Erythroblast (primary cell): ENCODE results near the gene COX19.

ENCODE experiments used
- GATA1 ChIP-seq: IDR thresholded peaks from 2 replicates; pipeline ENCODE4 v1.6.1; 2011; ENCODE audit warnings: low read depth, mild to moderate bottlenecking, control low read depth, low read length, moderate library complexity
- POLR2A ChIP-seq: IDR thresholded peaks from 2 replicates; pipeline ENCODE4 v1.6.1; 2011; ENCODE audit warnings: mild to moderate bottlenecking, low read length

DNA sequence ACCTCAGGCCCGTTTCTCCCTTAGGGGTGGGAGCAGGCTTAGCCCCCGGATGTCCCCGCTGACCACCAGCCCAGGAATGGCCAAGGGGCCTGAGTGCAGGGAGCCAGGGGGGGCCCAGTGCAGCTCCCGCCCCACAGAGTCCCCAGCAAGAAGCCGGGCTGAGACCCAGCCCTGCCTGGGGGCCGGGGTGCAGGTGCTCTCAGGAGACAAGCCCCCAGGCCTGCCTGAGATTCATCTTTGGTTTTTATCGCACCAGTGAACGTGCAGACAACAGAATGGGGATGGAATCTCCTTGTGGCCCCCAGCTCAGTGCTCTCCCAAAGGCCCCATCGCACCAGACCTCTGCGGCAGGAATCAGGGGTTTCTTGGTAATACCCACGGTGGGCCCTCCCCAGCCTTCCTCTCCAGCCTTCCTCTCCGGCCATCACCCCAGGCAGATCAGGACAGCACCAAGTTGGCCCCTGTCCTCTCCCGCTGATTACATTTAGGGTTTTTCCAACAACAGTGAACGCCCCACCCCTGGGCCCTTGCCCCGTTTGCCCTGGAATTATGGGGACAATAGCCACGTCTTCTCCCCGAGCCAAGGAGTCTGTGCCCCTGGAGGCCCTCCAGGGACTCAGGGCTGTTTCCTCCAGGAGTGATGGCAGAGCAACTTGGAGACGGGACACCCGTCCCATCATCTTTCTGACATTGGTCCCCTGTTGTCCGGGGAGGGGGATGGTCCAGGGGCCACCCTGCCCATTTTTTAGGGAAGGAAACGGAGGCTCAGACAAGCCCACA is 43.3 kb downstream of the COX19 start:
- TF ChIP-seq POLR2A (no peak), GATA1 (no peak)
